SK-N-MC (cell line): ENCODE results near the gene SPRN.
"Not testable (repeated sequence)": the region's sequence is repeated elsewhere in the genome, so short reads cannot be mapped to it uniquely, and the experiment has no call there.

ENCODE experiments used
- DNase-seq: peaks from one replicate; pipeline ENCODE4 v3.0.0-alpha.2; 2011; ENCODE audit warnings: low read depth, low spot score
- H3K27ac ChIP-seq: fragments of 200-600 bp; sonication (generic); 2 replicates; pipeline ENCODE4 v1.5.1; 2016; ENCODE audit warnings: mixed run types
- H3K36me3 ChIP-seq: fragments of 200-600 bp; sonication (generic); 2 replicates; pipeline ENCODE4 v1.6.1; 2017; ENCODE audit warnings: antibody characterized with exemption, low read length, mixed read lengths; ENCODE audit not compliant: insufficient read depth
- H3K4me3 ChIP-seq: fragments of 200-600 bp; sonication (generic); 2 replicates; pipeline ENCODE4 v1.5.1; 2016
- H3K9ac ChIP-seq: fragments of 200-600 bp; sonication (generic); 2 replicates; pipeline ENCODE4 v1.8.0; 2017; ENCODE audit warnings: mixed run types, mixed read lengths; ENCODE audit not compliant: insufficient read length
- H3K9me3 ChIP-seq: fragments of 200-600 bp; sonication (generic); 2 replicates; pipeline ENCODE4 v1.6.1; 2017; ENCODE audit warnings: low read depth, mild to moderate bottlenecking, antibody characterized with exemption, low read length, moderate library complexity, mixed read lengths
- EZH2 ChIP-seq: fragments of 200-600 bp; sonication (generic); IDR thresholded peaks from one replicate; pipeline ENCODE4 v1.6.1; 2017; ENCODE audit warnings: antibody characterized with exemption
- FOXP2 ChIP-seq: optimal IDR thresholded peaks from 2 replicates; pipeline ENCODE3; 2011; ENCODE audit warnings: mild to moderate bottlenecking, moderate library complexity; ENCODE audit not compliant: insufficient read depth; ENCODE audit errors: extremely low read length, control extremely low read depth
- POLR2AphosphoS5 ChIP-seq: IDR thresholded peaks from 2 replicates; pipeline ENCODE4 v1.6.1; 2012; ENCODE audit warnings: mild to moderate bottlenecking, low read depth, low read length, borderline replicate concordance

SPRN gene

GRCh38 chr10:133424601-133425000, at the start of gene SPRN:
TSS of gene SPRN (minus strand) at chr10:133424625. CDS start at chr10:133423681, 944 bp downstream.
- H3K36me3 ChIP-seq, H3K4me3 ChIP-seq: not testable (repeated sequence)

GRCh38 chr10:133474027-133474426, 49.6 kb upstream of the SPRN start:
- TF ChIP-seq FOXP2 (no peak), EZH2 (no peak), POLR2AphosphoS5 (no peak)
- H3K9ac ChIP-seq, result no peak overlapping the region
- no peak for DNase-seq
- H3K4me3 ChIP-seq, result no peak overlapping the region
- H3K27ac ChIP-seq, result no peak overlapping the region
- no peaks in the 10 kb centered on the region for H3K9me3 ChIP-seq
- no peaks in the 10 kb centered on the region for H3K36me3 ChIP-seq

More at GRCh38 chr10:133424601-133425000, at the start of gene SPRN:
- H3K9me3 ChIP-seq, H3K9ac ChIP-seq, H3K27ac ChIP-seq, DNase-seq: not testable (repeated sequence)

- no peak for TF ChIP-seq EZH2
- TF ChIP-seq FOXP2, result no peak
- TF ChIP-seq POLR2AphosphoS5, result no peak
- H3K27ac ChIP-seq, result no peak overlapping the region
- H3K36me3 ChIP-seq, result no peaks in the 10 kb centered on the region
- H3K9me3 ChIP-seq, result no peaks in the 10 kb centered on the region
- H3K9ac ChIP-seq, result no peak overlapping the region
- DNase-seq, result no peak
- no peak overlapping the region for H3K4me3 ChIP-seq
Measured at GRCh38 chr10:133473270-133473669, 48.8 kb upstream of the SPRN start.

GRCh38 chr10:133471300-133472109, 47.1 kb upstream of the SPRN start:
- TF ChIP-seq POLR2AphosphoS5 (no peak), FOXP2 (no peak), EZH2 (no peak)
- Histone ChIP-seq H3K27ac (no peak overlapping the region), H3K36me3 (no peaks in the 10 kb centered on the region), H3K9ac (no peak overlapping the region), H3K4me3 (no peak overlapping the region), H3K9me3 (no peaks in the 10 kb centered on the region)
- no peak for DNase-seq

- H3K36me3 ChIP-seq, H3K4me3 ChIP-seq, H3K9me3 ChIP-seq, DNase-seq, H3K9ac ChIP-seq, H3K27ac ChIP-seq: not testable (repeated sequence)
Measured at GRCh38 chr10:133469205-133469604, 44.8 kb upstream of the SPRN start.

GRCh38 chr10:133467286-133467911, 43.0 kb upstream of the SPRN start:
- H3K9me3 ChIP-seq, result no peaks in the 10 kb centered on the region
- DNase-seq, result no peak
- no peaks in the 10 kb centered on the region for H3K36me3 ChIP-seq
- H3K4me3 ChIP-seq, result no peak overlapping the region
- no peak overlapping the region for H3K27ac ChIP-seq
- H3K9ac ChIP-seq, result no peak overlapping the region
- TF ChIP-seq EZH2 (no peak), POLR2AphosphoS5 (no peak), FOXP2 (no peak)

- Histone ChIP-seq H3K4me3 (no peak overlapping the region), H3K27ac (no peak overlapping the region), H3K9ac (no peak overlapping the region), H3K9me3 (no peaks in the 10 kb centered on the region), H3K36me3 (no peaks in the 10 kb centered on the region)
- TF ChIP-seq FOXP2 (no peak), POLR2AphosphoS5 (no peak), EZH2 (no peak)
- DNase-seq, result no peak
Measured at GRCh38 chr10:133466683-133467275, 42.4 kb upstream of the SPRN start.

GRCh38 chr10:133465950-133466474, 41.6 kb upstream of the SPRN start:
- Histone ChIP-seq H3K9me3 (no peaks in the 10 kb centered on the region), H3K4me3 (no peak overlapping the region), H3K27ac (no peak overlapping the region)

More at GRCh38 chr10:133465950-133466474, 41.6 kb upstream of the SPRN start:
- H3K36me3 ChIP-seq, result no peaks in the 10 kb centered on the region
- no peak for DNase-seq
- H3K9ac ChIP-seq, result no peak overlapping the region
- TF ChIP-seq FOXP2, result no peak
- no peak for TF ChIP-seq EZH2
- no peak for TF ChIP-seq POLR2AphosphoS5
